H9 (cell line): ENCODE measurements around the gene PTPRS. TPM values are rescaled to one million over a fixed set of nuclear protein-coding genes. Genes with fewer than 3 reads are reported as not detected.

Experiments
- DNase-seq: peaks from one replicate; pipeline ENCODE4 v3.0.0-alpha.2; 2017
- H2AFZ ChIP-seq: one replicate; pipeline ENCODE4 v1.6.1; 2013; ENCODE audit warnings: mild to moderate bottlenecking, low read length, control low read depth, moderate library complexity
- H2AK5ac ChIP-seq: 2 replicates; pipeline ENCODE4 v1.6.1; 2013; ENCODE audit warnings: low read length, control low read depth, mixed read lengths; ENCODE audit not compliant: insufficient read length
- H2BK120ac ChIP-seq: one replicate; pipeline ENCODE4 v1.6.1; 2013; ENCODE audit warnings: low read depth, mild to moderate bottlenecking, low read length, control low read depth, inconsistent platforms; ENCODE audit not compliant: poor library complexity, severe bottlenecking
- H2BK12ac ChIP-seq: 2 replicates; pipeline ENCODE4 v1.6.1; 2013; ENCODE audit warnings: low read length, control low read depth, mixed read lengths, low read depth; ENCODE audit not compliant: insufficient read length
- H2BK15ac ChIP-seq: 2 replicates; pipeline ENCODE4 v1.6.1; 2013; ENCODE audit warnings: low read depth, low read length, control low read depth
- H2BK20ac ChIP-seq: one replicate; pipeline ENCODE4 v1.6.1; 2013; ENCODE audit warnings: low read depth, mild to moderate bottlenecking, low read length, control low read depth, inconsistent platforms; ENCODE audit not compliant: poor library complexity, severe bottlenecking
- H2BK5ac ChIP-seq: 2 replicates; pipeline ENCODE4 v1.6.1; 2013; ENCODE audit warnings: low read length, control low read depth, mixed read lengths; ENCODE audit not compliant: insufficient read length
- H3K14ac ChIP-seq: 2 replicates; pipeline ENCODE4 v1.6.1; 2013; ENCODE audit warnings: low read length, control low read depth; ENCODE audit not compliant: insufficient read depth
- H3K18ac ChIP-seq: 2 replicates; pipeline ENCODE4 v1.6.1; 2013; ENCODE audit warnings: low read depth, mild to moderate bottlenecking, mixed read lengths, low read length, control low read depth; ENCODE audit not compliant: insufficient read length
- H3K23ac ChIP-seq: 2 replicates; pipeline ENCODE4 v1.6.1; 2013; ENCODE audit warnings: low read length, control low read depth, mixed read lengths, low read depth; ENCODE audit not compliant: insufficient read length
- H3K23me2 ChIP-seq: 2 replicates; pipeline ENCODE4 v1.6.1; 2013; ENCODE audit warnings: low read depth, mild to moderate bottlenecking, mixed read lengths, low read length, control low read depth; ENCODE audit not compliant: insufficient read length, poor library complexity, severe bottlenecking
- H3K27ac ChIP-seq: 2 replicates; pipeline ENCODE4 v1.5.1; 2013; ENCODE audit warnings: low read length, control low read depth, mixed read lengths, low read depth; ENCODE audit not compliant: insufficient read length
- H3K27me3 ChIP-seq: 2 replicates; pipeline ENCODE4 v1.6.1; 2013; ENCODE audit warnings: low read length, control low read depth, inconsistent platforms; ENCODE audit not compliant: insufficient read depth
- H3K4ac ChIP-seq: 2 replicates; pipeline ENCODE4 v1.6.1; 2013; ENCODE audit warnings: low read depth, mild to moderate bottlenecking, control low read depth, inconsistent platforms, low read length, moderate library complexity
- H3K4me1 ChIP-seq: 2 replicates; pipeline ENCODE4 v1.6.1; 2013; ENCODE audit warnings: low read length, control low read depth, inconsistent platforms; ENCODE audit not compliant: insufficient read depth
- H3K4me2 ChIP-seq: 2 replicates; pipeline ENCODE4 v1.6.1; 2013; ENCODE audit warnings: low read length, control low read depth, mixed read lengths; ENCODE audit not compliant: insufficient read length, insufficient read depth
- H3K56ac ChIP-seq: 2 replicates; pipeline ENCODE4 v1.6.1; 2013; ENCODE audit warnings: low read depth, mild to moderate bottlenecking, mixed read lengths, low read length, control low read depth; ENCODE audit not compliant: insufficient read length
- H3K79me1 ChIP-seq: 2 replicates; pipeline ENCODE4 v1.6.1; 2013; ENCODE audit warnings: low read depth, mild to moderate bottlenecking, moderate library complexity, low read length, control low read depth, inconsistent platforms; ENCODE audit not compliant: insufficient read depth, poor library complexity, severe bottlenecking
- H3K79me2 ChIP-seq: 2 replicates; pipeline ENCODE4 v1.6.1; 2013; ENCODE audit warnings: low read length, control low read depth, inconsistent platforms; ENCODE audit not compliant: insufficient read depth
- H3K9ac ChIP-seq: 2 replicates; pipeline ENCODE4 v1.6.1; 2013; ENCODE audit warnings: low read length, control low read depth, mixed read lengths; ENCODE audit not compliant: insufficient read length; ENCODE audit errors: extremely low read depth
- H3K9me3 ChIP-seq: one replicate; pipeline ENCODE4 v1.6.1; 2013; ENCODE audit warnings: low read depth, low read length, inconsistent platforms; ENCODE audit not compliant: control insufficient read depth
- H3T11ph ChIP-seq: one replicate; pipeline ENCODE4 v1.6.1; 2013; ENCODE audit warnings: mild to moderate bottlenecking, low read length, control low read depth, inconsistent platforms
- H4K20me1 ChIP-seq: one replicate; pipeline ENCODE4 v1.6.1; 2013; ENCODE audit not compliant: control insufficient read depth, insufficient read length, insufficient read depth
- H4K5ac ChIP-seq: 2 replicates; pipeline ENCODE4 v1.6.1; 2013; ENCODE audit warnings: low read depth, mild to moderate bottlenecking, mixed read lengths, low read length, control low read depth; ENCODE audit not compliant: insufficient read length
- H4K8ac ChIP-seq: replicated peaks from 2 replicates; pipeline ENCODE4 v1.6.1; 2013; ENCODE audit warnings: low read length, control low read depth, mixed read lengths, low read depth; ENCODE audit not compliant: insufficient read length
- H4K91ac ChIP-seq: 2 replicates; pipeline ENCODE4 v1.6.1; 2013; ENCODE audit warnings: low read depth, mild to moderate bottlenecking, moderate library complexity, mixed read lengths, low read length, control low read depth; ENCODE audit not compliant: insufficient read length
- H3K27ac Mint-ChIP-seq, 3 experiments: 2 replicates in 2 of 3; 3 replicates in 1 of 3; pipeline ENCODE4 v1.8.0; 2020 to 2021; ENCODE audit warnings: mixed read lengths in 3 of 3, mild to moderate bottlenecking in 1 of 3, moderate library complexity in 1 of 3
- H3K27me3 Mint-ChIP-seq: 2 replicates; pipeline ENCODE4 v1.8.0; 2021; ENCODE audit warnings: low read depth, mild to moderate bottlenecking, moderate library complexity, mixed read lengths
- H3K36me3 Mint-ChIP-seq, 3 experiments: 2 replicates in 2 of 3; 3 replicates in 1 of 3; pipeline ENCODE4 v1.8.0; 2020 to 2021; ENCODE audit warnings: low read depth in 3 of 3, mixed read lengths in 3 of 3; ENCODE audit not compliant: insufficient read depth in 1 of 3
- H3K4me1 Mint-ChIP-seq, 2 experiments: 2 replicates each; pipeline ENCODE4 v1.8.0; 2020; ENCODE audit warnings: mixed read lengths in 2 of 2
- H3K4me3 Mint-ChIP-seq, 2 experiments: 2 replicates in 1 of 2; 3 replicates in 1 of 2; pipeline ENCODE4 v1.8.0; 2020 to 2021; ENCODE audit warnings: mild to moderate bottlenecking in 2 of 2, mixed read lengths in 2 of 2, moderate library complexity in 1 of 2
- H3K9me3 Mint-ChIP-seq, 2 experiments: 2 replicates in 1 of 2; 3 replicates in 1 of 2; pipeline ENCODE4 v1.8.0; 2020; ENCODE audit warnings: mild to moderate bottlenecking in 2 of 2, mixed read lengths in 2 of 2, moderate library complexity in 1 of 2
- CTCF ChIP-seq: fragments of 200-600 bp; sonication (generic); conservative IDR thresholded peaks from 3 replicates; pipeline ENCODE4 v1.8.0; 2021; ENCODE audit warnings: antibody characterized with exemption, mild to moderate bottlenecking
- WGBS: extraction: QIAGEN DNeasy Blood & Tissue Kit; methylation state at CpG from one replicate; pipeline ENCODE4 v1.1.7; 2013; ENCODE audit warnings: missing lambda C conversion rate, low lambda C conversion rate, mixed read lengths; ENCODE audit not compliant: insufficient read length; ENCODE audit errors: extremely low coverage; 5-methylcytosine and 5-hydroxymethylcytosine counted together
- total RNA-seq: library from RNA; stranded (reverse); gene quantifications from 2 replicates; pipeline ENCODE4 v1.2.1, GENCODE V29; 2021

The PTPRS gene
- total RNA-seq, 1 experiment from 2014 or later = 186 TPM

- Histone ChIP-seq H3K56ac (no peak overlapping the region), H4K5ac (no peak overlapping the region), H3K4me1 (no peaks in the 10 kb centered on the region), H3K14ac (no peak overlapping the region), H4K8ac (no peak overlapping the region), H3K27ac (no peak overlapping the region), H2BK120ac (no peak overlapping the region), H3K79me2 (peaks cover 14% of the 10 kb centered on the region; the same call in 1 of the 2 replicates), H3K23ac (no peak overlapping the region), H3K18ac (no peak overlapping the region), H2BK12ac (no peak overlapping the region), H2BK20ac (no peak overlapping the region), H2BK5ac (no peak overlapping the region), H4K20me1 (no peaks in the 10 kb centered on the region), H3K79me1 (peaks cover 10% of the 10 kb centered on the region), H2BK15ac (no peak overlapping the region), H3K9me3 (no peaks in the 10 kb centered on the region), H3K23me2 (peaks cover 9% of the 10 kb centered on the region), H2AK5ac (no peak overlapping the region), H3K9ac (no peak overlapping the region), H3K4me2 (peak overlapping the region; percentile 81), H3K4ac (no peak overlapping the region), H3T11ph (no peak overlapping the region), H3K27me3 (no peaks in the 10 kb centered on the region), H4K91ac (no peak overlapping the region), H2AFZ (no peak overlapping the region)
- Mint-ChIP-seq H3K36me3 (peaks cover 4 to 10% (median 4%) of the 10 kb centered on the region in 3 experiments; a peak in 3 of 7 replicates), H3K9me3 (no peaks in the 10 kb centered on the region), H3K27ac (no peak overlapping the region; a peak in 1 of 7 replicates), H3K4me1 (peaks cover 19 to 34% of the 10 kb centered on the region in 2 experiments), H3K27me3 (peaks cover 5% of the 10 kb centered on the region; the same call in 1 of the 2 replicates), H3K4me3 (peak overlapping the region; percentile 74 to 88)
- no peak for DNase-seq
- no CpG with 5 or more reads among the region's 22 CpGs for WGBS
- TF ChIP-seq CTCF = no peak
These were observed 46.0 kb downstream of the PTPRS start for GRCh38 chr19:5294403-5295160.
